Measurements from ENCODE around the gene BSDC1. TPM values are rescaled to one million over a fixed set of nuclear protein-coding genes. Genes with fewer than 3 reads are reported as not detected.

Gene BSDC1
- total RNA-seq, 1 donor from 2014 or later, result 56.6 TPM

GRCh38 chr1:32392325-32392724 is 1.9 kb downstream of the BSDC1 start:
- TF ChIP-seq CTCF (IDR thresholded peaks at IDR 0.05), result no peak
- H3K4me1 Mint-ChIP-seq (ENCODE audit: low read depth), result peaks cover 32% of the 10 kb centered on the region
- DNase-seq (ENCODE audit: low spot score), result no peak
- H3K27me3 Mint-ChIP-seq (ENCODE audit: low read depth), result no peaks in the 10 kb centered on the region
- no peak overlapping the region for H3K27ac Mint-ChIP-seq (ENCODE audit: unreplicated experiment)
- H3K9me3 Mint-ChIP-seq (ENCODE audit: low read depth), result no peaks in the 10 kb centered on the region
- no peaks in the 10 kb centered on the region for H3K36me3 Mint-ChIP-seq (ENCODE audit: low read depth)
- H3K4me3 Mint-ChIP-seq (ENCODE audit: unreplicated experiment), result peak overlapping the region; percentile 21

- no peak for TF ChIP-seq CTCF (IDR thresholded peaks at IDR 0.05)
- no peak overlapping the region for H3K4me3 Mint-ChIP-seq (ENCODE audit: unreplicated experiment)
- peaks cover 5% of the 10 kb centered on the region for H3K36me3 Mint-ChIP-seq (ENCODE audit: low read depth)
- no peak overlapping the region for H3K27ac Mint-ChIP-seq (ENCODE audit: unreplicated experiment)
- H3K4me1 Mint-ChIP-seq (ENCODE audit: low read depth), result peaks cover 32% of the 10 kb centered on the region
- H3K9me3 Mint-ChIP-seq (ENCODE audit: low read depth), result no peaks in the 10 kb centered on the region
- no peaks in the 10 kb centered on the region for H3K27me3 Mint-ChIP-seq (ENCODE audit: low read depth)
- no peak for DNase-seq (ENCODE audit: low spot score)
Observed at GRCh38 chr1:32390904-32391870, 3.1 kb downstream of the BSDC1 start.

- H3K4me3 Mint-ChIP-seq (ENCODE audit: unreplicated experiment), result no peak overlapping the region
- H3K27ac Mint-ChIP-seq (ENCODE audit: unreplicated experiment), result no peak overlapping the region
- no peaks in the 10 kb centered on the region for H3K9me3 Mint-ChIP-seq (ENCODE audit: low read depth)
- no peak for TF ChIP-seq CTCF (IDR thresholded peaks at IDR 0.05)
- H3K27me3 Mint-ChIP-seq (ENCODE audit: low read depth), result no peaks in the 10 kb centered on the region
- H3K36me3 Mint-ChIP-seq (ENCODE audit: low read depth), result peaks cover 11% of the 10 kb centered on the region
- no peak for DNase-seq (ENCODE audit: low spot score)
- H3K4me1 Mint-ChIP-seq (ENCODE audit: low read depth), result peaks cover 15% of the 10 kb centered on the region
Observed at GRCh38 chr1:32388641-32389040, 5.6 kb downstream of the BSDC1 start.

- no peak for TF ChIP-seq CTCF (IDR thresholded peaks at IDR 0.05)
- no peak for DNase-seq (ENCODE audit: low spot score)
- no peak overlapping the region for H3K27ac Mint-ChIP-seq (ENCODE audit: unreplicated experiment)
- peaks cover 17% of the 10 kb centered on the region for H3K36me3 Mint-ChIP-seq (ENCODE audit: low read depth)
- H3K27me3 Mint-ChIP-seq (ENCODE audit: low read depth), result no peaks in the 10 kb centered on the region
- no peaks in the 10 kb centered on the region for H3K4me1 Mint-ChIP-seq (ENCODE audit: low read depth)
- H3K4me3 Mint-ChIP-seq (ENCODE audit: unreplicated experiment), result no peak overlapping the region
- no peaks in the 10 kb centered on the region for H3K9me3 Mint-ChIP-seq (ENCODE audit: low read depth)
Observed at GRCh38 chr1:32386676-32387392, 7.4 kb downstream of the BSDC1 start.

- H3K27ac Mint-ChIP-seq (ENCODE audit: unreplicated experiment), result no peak overlapping the region
- no peaks in the 10 kb centered on the region for H3K9me3 Mint-ChIP-seq (ENCODE audit: low read depth)
- TF ChIP-seq CTCF (IDR thresholded peaks at IDR 0.05), result no peak
- H3K27me3 Mint-ChIP-seq (ENCODE audit: low read depth), result no peaks in the 10 kb centered on the region
- H3K36me3 Mint-ChIP-seq (ENCODE audit: low read depth), result peaks cover 39% of the 10 kb centered on the region
- no peak overlapping the region for H3K4me3 Mint-ChIP-seq (ENCODE audit: unreplicated experiment)
- no peak for DNase-seq (ENCODE audit: low spot score)
- no peaks in the 10 kb centered on the region for H3K4me1 Mint-ChIP-seq (ENCODE audit: low read depth)
Observed at GRCh38 chr1:32380057-32380456, 14.2 kb downstream of the BSDC1 start.
